HG03025 (cell line): ENCODE results near the gene PTP4A2.
"Not testable (repeated sequence)": the region's sequence is repeated elsewhere in the genome, so short reads cannot be mapped to it uniquely, and the experiment has no call there.

ENCODE experiments used
- ATAC-seq: cut with Tn5 transposase; IDR thresholded peaks from one replicate; pipeline ENCODE4 v1.9.1; 2021; ENCODE audit warnings: mild to moderate bottlenecking, moderate library complexity; ENCODE audit not compliant: unreplicated experiment, low FRiP score

The PTP4A2 gene

DNA sequence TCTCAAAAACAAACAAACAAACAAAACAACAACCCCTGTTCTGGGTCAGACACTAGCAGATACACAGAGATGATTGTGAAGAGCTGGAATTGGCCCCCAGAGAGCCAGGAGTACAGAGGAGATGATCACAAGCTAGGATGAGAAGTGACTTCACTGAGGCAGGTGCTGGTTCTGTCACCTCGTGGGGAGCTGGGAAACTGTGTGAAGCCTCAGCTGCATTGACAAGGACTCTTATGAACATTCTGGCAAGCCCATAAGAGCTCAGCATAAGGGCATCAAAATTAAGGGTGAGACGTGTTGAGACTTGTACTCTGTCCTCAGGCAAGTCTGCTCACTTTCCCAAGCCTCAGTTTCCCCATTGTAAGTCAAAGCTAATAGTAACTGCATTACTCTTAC, 14.7 kb upstream of the PTP4A2 start:
- no peak for ATAC-seq

DNA sequence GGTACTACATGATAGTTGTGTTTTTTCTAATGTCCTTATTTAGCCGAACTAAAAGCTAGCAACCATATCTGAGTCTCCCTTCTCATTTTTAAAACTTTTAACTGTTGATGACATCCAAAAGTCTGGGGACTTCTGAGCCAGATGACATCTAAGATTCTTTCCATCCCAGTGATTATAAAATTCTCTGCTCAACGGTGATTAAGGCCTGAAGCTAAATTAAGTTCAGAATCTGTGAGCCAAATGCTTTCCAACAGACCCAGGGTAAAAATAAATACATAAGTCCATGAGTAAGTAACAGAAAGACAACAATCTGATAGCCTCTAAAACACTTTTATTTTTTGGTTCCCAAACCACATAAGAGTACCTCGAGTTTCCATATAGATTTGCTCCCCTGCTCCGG, 13.1 kb upstream of the PTP4A2 start:
- ATAC-seq: no peak

DNA sequence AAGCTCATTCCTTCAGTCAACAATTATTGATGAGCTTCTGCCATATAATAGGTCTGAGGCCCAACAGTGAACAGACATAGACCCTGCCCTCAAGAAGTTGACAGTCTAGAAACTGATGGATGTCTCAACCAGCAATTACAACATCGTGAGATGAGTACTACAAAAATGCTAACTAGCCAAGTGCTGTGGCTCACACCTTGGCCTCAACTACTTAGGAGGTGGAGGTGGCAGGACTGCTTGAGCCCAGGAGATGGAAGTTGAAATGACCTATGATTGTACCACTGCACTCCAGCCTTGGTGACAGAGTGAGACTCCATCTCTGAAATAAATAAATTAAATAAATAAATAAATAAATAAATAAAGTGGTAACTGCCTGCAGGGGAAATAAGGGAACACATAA, 11.7 kb upstream of the PTP4A2 start:
- ATAC-seq: no peak

DNA sequence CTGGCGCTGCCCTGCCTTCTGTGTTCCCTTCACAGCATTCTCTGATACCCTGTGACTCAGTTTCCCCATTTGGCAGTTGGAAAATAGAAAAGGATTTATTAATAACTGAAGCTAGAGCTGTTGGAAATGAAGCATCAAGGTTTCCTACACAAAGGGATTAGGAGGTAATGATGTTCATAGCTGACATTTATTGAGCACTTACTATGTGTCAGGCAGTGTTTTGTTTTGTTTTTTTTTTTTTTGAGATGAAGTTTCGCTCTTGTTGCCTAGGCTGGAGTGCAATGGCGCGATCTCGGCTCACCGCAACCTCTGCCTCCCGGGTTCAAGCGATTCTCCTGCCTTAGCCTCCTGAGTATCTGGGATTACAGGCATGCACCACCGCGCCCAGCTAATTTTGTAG, 7.5 kb upstream of the PTP4A2 start:
- not testable (repeated sequence) for ATAC-seq

DNA sequence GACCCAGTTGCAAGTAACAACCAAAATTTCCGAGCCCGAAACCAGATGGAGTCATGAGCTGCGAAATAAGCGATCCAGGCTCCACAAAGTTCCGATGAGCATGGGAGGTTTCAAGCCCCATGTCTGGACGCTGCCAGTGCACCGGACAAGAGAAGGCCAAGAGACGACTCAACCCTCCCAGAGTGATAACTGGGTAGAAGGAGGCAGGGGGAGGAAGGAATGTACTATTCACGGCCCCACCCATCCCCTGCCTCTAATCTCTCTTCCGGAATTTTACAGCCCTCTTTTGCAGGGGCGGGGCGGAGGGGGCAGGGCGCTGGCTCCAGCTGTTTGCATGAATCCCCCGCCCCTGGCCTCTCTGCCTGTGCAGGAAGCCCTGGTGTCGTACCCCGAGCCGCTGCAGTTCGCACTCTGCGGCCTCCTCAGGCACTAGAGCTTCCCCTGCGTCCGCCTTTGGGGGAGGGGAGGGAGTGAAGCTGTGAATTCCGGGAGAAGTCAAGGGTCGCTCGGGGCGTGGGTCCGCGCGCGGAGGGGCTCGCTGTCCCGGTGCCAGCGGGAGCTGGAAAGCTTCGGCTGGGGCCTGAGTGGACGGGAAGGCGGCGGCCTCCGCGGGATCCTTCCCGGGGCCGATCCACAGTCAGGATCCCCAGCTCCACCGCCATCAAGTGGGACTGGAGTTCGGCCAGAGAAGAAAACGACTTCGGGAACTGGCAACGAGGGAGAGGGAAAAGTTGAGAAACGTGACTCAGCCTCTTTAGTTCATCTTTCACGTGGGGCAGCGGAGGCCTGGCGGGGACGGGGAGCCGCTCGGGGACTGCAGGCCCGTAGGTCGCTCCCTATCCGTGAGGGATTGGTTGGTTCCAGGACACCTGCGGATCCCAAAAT, 6.3 kb upstream of the PTP4A2 start:
- peak; percentile 52 for ATAC-seq

DNA sequence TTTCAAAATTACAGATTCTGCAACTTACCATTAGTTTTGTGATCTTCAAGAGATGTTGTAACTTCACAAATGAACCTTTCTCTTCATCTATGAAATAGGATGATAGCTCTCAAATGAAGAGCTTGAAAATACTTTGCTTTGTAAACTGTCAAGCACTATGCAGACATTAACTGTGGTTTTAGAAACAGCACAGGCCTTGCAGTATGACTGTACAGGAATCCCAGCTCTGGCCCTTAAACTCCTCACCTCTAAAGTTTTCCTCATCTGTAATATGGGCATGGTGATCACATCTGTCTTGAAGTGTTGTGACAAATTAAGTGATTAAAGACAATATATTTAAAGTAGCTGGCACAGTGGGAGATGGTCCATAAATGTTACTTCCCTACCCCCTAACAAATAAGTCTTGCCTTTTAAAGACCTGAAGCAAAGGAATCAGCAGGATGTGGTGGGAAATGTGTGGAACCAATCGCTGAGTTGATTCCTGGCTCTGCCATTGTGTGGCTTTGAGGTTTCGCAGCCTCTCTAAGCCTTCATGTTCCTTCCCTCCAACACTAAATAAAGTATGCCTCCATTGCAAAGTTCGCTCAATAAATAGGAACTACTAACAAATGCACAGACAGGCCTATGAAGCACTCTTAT, 5.5 kb upstream of the PTP4A2 start:
- ATAC-seq: no peak

DNA sequence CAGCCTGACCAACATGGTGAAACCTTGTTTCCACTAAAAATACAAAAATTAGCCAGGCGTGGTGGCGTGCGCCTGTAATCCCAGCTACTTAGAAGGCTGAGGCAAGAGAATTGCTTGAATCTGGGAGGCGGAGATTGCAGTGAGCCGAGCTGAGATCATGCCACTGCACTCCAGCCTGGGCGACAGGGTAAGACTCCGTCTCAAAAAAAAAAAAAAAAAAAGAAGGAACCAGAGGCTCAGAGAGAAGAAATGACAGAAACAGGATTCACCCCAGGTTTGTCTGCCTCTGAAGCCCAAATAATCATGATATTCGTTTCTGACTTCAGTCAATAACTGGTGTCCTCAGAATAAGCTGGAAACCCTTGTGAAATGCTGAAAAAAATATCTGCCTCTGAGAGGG, 3.9 kb upstream of the PTP4A2 start:
- not testable (repeated sequence) for ATAC-seq

DNA sequence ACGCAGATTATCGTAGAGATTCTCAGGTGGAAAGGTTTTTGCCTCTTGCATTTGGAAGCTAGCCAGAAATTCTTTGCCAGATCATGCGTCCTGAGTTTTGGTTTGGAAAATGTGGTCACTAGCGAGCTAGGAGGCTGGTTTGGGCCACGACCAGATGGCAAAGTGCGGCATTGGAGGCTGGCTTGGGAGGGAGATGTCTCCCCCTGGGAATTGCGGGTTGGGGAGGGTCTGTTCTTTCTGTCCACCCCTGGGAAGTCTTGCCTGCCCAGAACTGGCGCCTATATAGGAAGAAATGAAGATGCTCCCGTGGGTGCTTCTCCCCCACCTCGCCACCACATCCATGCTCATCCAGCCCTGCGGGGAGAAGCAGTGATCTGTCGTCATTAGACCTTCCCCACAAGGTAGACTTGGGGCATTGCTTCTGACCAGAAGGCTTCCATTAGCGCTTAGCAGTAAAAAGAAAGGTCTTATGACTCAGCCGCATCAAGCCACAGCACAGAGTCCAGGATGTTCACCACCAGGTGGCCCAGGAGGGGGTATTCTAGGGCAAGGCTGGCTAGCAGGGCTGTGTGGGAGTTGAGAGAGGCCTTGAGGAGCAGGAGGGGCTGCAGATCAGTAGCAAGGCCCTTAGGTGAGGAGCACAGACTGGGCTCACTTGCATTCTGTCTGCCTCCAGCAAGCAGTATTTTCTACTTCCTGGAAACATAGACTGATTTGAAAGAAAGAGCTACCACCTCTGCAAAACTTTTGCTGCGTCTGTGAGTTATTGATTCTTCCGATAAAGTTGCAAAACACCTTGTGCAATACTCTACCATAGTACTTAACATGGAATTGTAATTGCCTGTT, 1.5 kb upstream of the PTP4A2 start:
- ATAC-seq: no peak

DNA sequence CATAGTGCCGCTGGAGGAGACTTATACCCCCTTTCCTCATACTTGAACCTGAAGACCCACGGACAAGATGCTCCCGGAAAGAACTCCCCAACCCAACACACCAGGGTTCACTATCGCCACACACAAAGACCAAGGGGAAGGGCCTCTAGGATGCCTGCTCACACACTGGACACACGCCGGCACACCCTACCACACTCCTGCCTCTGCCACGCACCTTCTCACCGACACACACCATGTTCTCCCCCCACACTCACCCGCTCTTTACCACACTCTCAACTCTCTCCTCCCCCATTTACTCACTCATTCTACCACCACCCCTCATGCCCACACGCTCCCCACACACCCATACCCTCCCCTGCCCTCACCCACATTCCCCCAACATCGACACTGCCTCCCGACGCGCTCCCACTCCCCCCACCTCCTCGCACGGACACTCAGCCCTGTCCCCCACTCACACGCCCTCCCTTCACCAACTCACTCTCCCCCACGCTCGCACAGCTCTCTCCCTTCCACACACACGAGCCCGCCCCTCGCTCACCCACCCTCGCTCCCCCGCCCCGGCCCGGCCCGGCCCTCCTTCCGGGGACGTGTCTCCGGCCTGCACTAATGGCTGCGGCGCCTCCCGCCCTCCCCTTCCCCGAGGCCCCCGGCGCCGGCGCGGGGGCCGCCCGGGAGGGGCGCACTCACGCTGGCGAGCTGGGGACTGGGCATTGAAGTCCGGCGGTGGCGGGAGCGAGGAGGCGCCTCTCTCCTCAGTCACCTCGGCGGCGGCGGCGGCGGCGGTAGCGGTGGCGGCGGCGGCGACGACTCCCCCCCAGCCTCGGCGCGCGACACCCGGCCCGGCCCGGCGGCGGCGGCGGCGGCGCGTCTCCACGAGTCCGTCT, 626 bp downstream of the PTP4A2 start:
- peak; percentile 11 for ATAC-seq

DNA sequence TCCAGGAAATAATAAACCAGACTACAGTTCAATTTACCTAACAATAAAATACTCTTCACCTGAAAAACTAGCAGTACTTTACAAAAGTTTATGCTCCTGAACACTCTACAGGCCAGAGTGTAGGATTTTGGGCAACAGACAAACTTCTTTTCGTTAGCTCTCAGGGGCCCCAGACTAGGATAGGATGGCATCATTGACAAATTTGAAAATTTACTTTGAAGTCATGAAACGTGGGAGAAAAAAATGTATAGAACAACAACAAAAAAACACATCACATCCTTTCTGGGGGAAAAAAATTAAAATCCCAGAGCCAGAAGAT, 1.2 kb downstream of the PTP4A2 start:
- ATAC-seq: no peak

DNA sequence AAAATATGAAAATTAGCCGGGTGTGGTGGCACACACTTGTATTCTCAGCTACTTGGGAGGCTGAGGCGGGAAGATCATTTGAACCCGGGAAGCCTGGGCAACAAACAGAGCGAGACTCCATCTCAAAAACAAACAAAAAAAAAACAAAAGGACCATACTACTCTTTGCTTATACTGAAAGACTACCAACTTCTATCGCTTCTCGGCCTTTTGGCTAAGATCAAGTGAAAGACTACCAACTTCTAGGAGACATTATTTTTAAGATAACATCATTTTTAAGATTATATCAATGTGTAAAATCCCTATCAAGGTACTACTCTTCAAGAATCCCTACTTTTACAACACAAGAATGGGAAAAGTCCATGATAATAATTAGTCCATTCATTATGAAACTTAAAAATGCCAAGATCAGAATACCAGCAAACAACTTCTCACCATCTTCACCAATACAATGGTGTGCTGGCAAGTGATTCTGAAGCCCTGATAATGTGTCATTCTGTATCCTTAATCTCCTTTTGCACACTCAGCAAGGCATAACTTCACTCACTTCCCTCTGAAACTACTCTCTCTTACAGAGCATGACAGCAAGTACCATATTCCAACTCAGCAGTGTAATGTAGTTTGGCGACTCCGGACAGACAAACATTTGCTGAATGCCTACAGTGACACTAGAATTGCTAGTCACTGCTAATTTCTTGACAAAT, 1.7 kb downstream of the PTP4A2 start:
- ATAC-seq: no peak

DNA sequence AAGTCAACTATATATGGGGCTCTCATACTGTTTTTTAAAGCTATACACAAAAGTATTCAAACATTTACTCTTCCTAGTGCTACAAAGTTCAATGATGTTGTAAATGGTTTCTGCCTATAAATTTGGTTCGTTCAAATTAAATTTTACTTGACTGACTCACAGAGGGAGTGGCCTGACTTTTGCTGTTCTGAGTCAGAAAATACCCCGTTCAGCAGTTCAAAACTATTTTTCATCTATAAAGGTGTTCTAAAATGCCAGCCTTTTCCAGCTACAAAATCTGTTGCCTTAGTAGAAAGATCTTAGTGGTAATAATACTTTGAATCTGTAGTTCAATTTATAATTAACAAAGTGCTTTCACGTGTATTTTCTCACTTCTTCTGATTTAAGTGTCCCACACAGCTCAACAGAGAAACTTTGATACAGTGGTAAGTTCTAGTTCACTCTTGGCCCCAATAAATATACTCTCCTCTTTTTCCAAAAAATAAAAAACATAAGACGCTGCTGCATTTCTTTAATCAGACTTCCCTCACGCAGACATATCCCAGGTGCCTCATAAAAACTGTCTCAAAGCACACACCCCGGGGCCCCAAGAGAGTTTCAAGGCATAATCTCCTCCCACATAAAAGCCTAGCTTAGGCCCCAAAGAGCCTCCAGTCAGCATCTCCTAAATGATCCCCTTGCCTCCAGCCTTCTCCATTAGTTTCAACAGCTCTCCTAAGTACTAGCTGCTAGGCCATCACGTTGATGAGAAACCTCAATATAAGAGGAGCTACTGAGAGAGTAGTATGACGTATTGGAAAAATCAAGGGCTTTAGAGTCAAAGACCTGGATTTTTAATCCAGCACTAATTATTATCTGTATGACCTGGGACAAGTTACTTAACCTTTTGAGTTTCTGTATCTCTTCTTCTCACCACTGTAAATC, 3.2 kb downstream of the PTP4A2 start:
- ATAC-seq: no peak

DNA sequence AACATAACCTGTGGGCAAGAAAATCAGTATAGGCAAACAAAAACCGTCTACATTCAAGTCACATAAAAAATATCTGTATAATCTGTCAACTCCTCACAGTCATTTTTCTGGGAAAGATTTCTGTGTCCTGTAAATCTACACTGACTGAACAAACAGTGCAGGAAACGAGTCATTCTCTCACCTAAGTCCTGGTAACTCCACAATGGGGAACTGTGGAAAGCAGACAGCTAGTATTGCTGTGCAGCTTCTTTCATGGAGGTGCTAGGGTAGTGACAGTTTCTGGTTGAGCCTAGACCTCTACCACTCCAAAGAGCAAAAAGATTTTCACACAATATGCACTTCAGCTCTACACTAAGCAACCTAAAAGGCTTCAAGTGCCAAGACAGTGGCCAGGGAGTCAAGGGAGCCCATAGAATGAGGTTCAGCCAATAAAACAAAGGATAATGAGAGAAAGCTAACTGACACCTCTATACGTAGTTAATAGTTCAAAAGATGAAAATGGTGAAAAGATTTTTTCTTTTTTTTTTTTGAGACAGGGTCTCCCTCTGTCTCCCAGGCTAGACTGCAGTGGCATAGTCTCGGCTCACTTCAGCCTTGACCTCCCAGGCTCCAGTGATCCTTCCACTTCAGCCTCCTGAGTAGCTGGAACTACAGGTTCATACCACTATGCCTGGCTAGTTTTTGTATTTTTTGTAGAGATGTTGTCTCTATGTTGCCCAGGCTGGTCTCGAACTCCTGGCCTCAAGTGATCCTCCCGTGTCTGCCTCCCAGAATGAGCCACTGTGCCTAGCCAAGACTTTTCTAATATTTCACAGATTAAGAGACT, 5.5 kb downstream of the PTP4A2 start:
- ATAC-seq: no peak

DNA sequence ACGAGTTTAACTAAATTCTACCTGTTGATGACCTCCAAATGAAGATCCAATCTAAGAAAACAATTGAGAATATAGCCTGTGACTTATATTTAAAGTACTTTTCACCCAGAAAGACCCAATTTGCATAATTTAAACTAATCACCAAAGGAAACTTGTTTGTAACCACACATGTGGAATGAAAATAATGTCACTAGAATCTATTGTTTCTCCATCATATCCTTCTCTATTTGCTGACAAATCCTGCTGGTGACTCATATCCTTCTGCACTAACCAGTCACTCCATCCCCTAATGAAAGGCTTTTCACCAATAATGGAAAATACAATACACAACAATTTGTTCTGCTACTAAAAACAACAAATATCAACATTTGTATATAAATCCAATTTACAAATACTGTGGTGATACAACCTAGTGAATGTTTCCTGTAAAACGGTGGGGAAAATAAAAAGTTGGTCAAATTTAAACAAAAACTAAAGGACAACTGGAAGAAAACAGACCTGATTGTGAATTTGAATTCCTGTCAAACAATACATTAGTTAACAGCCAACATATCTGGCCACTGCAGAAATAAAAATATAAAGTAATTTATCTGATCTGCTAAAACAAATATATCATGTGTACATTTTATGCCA, 6.5 kb downstream of the PTP4A2 start:
- no peak for ATAC-seq

DNA sequence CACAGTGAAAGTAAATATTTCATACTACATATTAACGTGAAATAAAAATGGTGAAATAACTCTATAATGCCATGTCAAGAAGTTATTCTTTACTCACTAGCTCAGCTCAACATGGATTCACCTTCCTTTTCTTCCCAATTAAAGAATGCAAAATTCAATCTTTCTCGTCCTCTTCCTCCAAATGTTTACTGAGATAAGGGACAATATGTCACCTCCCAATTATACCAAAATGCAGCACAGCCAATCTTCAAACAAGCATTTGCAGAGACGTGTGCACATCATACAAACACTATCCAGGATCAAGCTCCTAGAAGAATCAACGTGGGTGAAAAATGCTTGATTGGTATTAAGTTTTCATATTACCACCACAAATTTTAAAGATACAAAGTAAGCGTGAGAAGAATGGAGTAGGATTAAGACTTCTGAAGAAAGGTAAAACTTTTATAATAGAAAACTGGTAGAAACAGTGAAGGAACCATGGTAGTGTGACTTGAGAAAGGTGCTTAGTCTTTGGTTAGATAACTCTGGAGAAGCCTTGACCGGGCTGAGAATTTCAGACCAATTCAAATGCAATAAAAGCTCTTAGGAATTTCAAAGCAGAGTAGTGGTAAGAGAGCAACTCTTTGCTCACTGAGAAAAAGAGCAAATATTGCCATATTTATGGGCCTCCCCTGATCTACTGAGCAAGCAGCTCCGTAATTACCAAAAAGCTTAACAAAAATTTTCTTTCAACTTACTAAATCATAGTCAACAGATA, 7.2 kb downstream of the PTP4A2 start:
- no peak for ATAC-seq

DNA sequence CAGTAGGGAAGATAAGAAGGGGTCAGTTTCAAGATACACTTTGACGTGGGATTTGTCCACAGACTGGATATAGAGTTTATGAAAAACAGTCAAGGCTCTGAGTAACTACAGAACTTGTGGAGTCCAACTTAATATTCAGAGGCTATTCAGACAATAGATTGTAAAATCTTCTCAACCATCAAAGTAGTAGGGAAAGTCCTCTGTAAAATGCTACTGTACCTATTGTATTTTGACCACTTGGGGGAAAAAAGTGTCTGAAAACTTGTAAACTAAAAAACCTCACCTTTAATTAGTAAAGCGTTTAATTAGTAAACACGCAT, 10.5 kb downstream of the PTP4A2 start:
- no peak for ATAC-seq
